GM20431 (cell line): ENCODE measurements around the gene LTV1.

ENCODE experiments used
- in situ Hi-C: fragments of 300-500 bp; cut with MseI, MboI; formaldehyde crosslinking; loops from one replicate; pipeline ENCODE4 v1.15.0; 2020; ENCODE audit warnings: low sequenced_read_pairs; ENCODE audit not compliant: unreplicated experiment

The LTV1 gene

GRCh38 chr6:143882401-143882930 is 39.3 kb downstream of the LTV1 start:
- in situ Hi-C loops: no loop called here

DNA sequence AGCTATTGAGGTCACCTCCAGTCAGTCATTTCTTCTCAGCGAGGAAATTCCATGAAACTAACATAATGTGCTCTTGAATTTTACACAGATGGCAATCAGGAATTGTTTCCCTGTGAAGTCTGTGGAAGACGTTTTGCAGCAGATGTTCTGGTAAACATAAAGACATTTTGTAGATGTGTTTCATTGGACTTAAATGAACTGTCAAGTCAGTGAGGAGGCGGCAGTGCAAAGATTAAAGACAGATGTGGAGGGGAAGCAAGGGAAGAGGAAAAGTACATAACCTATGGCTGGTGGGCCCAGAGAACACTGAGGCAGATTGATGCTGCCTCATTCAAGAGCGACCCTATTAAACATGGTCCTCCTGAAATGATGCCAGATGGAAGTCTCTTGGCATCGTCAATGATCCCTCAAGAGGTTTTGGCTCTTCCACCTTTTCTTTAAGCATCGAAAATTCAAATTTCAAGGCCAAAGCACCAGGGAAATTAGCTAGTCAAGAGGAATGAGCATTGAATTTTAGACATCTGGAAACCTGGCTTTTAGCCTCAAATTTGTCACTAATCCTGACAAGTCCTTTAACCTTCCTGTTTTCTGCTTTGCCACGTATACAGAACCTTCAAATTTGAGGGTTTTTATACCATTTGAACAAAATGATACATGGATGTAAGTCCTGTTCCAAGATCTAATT is 41.2 kb downstream of the LTV1 start:
- in situ Hi-C loops: no loop called here

DNA sequence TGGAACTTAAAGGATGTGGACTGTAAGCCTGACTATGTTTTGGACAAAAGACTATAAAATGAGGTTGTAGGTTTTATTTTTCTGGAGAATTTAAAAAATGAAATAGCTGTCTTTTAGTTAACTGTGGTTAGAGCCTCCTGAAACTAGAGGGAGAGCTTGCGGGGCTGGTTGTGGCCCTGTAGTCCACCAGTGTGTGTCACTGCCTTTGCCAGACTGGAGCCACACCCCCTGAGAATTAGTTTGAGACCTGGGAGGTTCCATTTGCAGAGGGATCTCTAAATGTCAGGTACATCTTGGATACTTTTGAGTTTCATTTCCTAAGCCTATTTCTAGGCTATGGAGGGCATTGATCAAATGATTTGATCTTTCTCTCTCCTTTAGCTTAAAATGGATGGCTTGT is 42.0 kb downstream of the LTV1 start:
- in situ Hi-C loops: no loop called here

- in situ Hi-C loops: no loop called here
Measured at GRCh38 chr6:143894655-143895054, 51.5 kb downstream of the LTV1 start.

DNA sequence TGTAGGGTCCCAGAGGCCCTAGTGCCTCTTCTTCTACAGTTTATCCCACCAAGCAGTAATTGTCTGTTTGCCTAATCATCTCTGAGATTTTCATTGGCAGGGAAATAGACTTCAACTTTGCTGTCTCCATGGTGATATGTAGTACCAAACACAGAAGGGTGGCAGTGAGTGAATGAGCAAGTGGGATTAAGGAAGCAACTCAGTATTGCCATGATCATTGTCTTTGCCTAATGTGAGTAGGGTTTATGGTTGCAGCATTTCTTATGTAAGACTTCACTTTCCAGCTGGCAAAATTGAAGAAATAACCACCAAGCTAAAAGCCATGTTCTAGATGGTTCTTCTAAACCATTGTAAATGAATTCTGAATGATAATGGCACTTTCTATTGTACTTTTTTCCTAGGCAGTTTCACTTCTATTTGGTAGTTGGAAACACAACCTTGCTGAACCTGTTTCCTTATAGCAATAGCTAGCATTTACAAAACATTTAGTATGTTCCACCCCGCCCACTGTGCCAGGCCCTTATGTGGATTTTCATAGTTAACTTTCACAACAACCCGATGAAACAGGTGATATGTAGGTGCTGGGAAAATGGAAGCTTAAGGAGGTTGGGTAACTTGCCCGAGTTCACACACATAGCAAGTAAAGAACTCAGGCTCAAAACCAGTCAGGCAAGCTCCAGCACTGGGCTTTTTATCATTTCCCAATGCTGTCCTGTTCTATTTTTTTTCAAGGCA is 53.2 kb downstream of the LTV1 start:
- in situ Hi-C loops: no loop called here

GRCh38 chr6:143900358-143900757 is 57.2 kb downstream of the LTV1 start:
- in situ Hi-C loops: no loop called here

- in situ Hi-C loops: no loop called here
Measured at GRCh38 chr6:143901885-143902750, 59.0 kb downstream of the LTV1 start.

DNA sequence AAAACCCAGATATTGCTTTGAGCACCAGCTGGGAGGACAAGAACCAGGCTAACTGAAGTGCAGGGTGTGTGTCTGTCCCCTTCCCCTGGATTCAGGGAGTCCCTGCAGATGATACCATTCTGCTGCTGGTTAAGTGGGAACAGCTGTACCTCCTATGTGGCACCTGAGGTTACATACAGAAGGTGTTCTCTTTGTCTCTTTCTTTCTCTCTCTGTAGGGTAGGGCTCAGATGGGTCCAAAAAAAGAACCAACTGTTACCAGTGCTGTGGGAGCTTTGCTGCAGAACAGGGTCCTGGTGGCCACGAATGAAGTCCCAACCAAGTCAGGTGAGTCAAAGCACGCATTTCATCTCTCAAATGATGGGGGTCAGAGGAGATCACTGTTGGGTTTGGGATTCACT is 59.7 kb downstream of the LTV1 start:
- in situ Hi-C loops: no loop called here

DNA sequence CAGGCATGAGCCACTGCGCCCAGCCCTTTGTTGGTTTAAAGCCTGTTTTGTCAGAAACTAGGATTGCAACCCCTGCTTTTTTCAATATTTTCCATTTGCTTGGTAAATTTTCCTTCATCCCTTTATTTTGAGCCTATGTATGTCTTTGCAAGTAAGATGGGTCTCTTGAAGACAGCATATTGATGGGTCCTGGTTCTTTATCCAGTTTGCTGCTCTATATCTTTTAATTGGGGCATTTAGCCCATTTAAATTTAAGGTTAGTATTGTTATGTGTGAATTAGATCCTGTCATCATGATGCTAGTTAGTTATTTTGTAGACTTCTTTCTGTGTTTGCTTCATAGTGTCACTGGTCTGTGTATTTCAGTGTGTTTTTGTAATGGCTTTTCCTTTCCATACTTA is 67.9 kb downstream of the LTV1 start:
- in situ Hi-C loops: no loop called here

- in situ Hi-C loops: no loop called here
Measured at GRCh38 chr6:143912671-143913070, 69.5 kb downstream of the LTV1 start.
